ENCODE measurements around the gene ITGA2B. TPM values are rescaled to one million over a fixed set of nuclear protein-coding genes. Genes with fewer than 3 reads are reported as not detected.
"Not testable (repeated sequence)": the region's sequence is repeated elsewhere in the genome, so short reads cannot be mapped to it uniquely, and the experiment has no call there.

ITGA2B gene
- total RNA-seq, 4 donors from 2014 or later = 0.14 to 0.32 TPM; not detected in 2

DNA sequence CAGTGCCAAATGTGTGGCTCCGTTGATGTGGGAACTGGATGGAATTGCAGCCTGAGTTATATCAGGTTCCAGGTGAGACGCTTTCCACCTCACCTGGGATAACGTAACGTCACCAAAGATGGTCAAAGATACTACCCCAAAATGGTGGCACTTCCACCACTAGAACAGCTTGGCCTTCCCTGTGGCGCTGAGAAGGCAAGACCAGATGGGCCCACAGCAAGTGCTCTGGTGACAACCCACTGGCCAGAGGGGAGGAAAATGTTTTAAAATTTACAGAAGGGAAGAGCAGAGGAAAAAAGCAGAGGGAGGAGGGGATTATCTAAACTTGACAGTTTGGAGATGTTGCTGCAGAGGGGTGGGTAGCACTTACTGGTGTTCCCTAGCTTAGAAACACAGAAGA, 7.5 kb upstream of the ITGA2B start:
- Histone ChIP-seq H3K9me3 (no peaks in the 10 kb centered on the region), H3K4me1 (no peaks in the 10 kb centered on the region), H3K27ac (no peak overlapping the region), H3K27me3 (no peaks in the 10 kb centered on the region), H3K4me3 (no peak overlapping the region), H3K36me3 (peaks cover 0 to 27% (median 8%) of the 10 kb centered on the region in 4 donors)
- in situ Hi-C loops (cut with MboI; ENCODE audit: low pct_ligation_motif_present in 1 of 4, low pct_unique_long_range_greater_than_20kb in 1 of 4, low sequenced_read_pairs in 3 of 4) = loop anchor here in 1 of 4 donors (25.0 kb wide), 1 partner anchor 115 kb away; the partner anchor contains the start of gene GPATCH8
- no peak for DNase-seq
- intact Hi-C loops (cut with DNase I; ENCODE audit: low total_unique reads) = no loop called here
- no peak for TF ChIP-seq CTCF (IDR thresholded peaks at IDR 0.05)
- no peak for TF ChIP-seq EP300 (IDR thresholded peaks at IDR 0.05; ENCODE audit: low read depth)
- no peak for TF ChIP-seq POLR2A (IDR thresholded peaks at IDR 0.05)
- TF ChIP-seq POLR2AphosphoS5 (IDR thresholded peaks at IDR 0.05) = no peak
- 90 to 92% methylated on average over 3 to 5 of the region's 5 CpGs for WGBS, 2 donors (ENCODE audit: low coverage in 1 of 2)

DNA sequence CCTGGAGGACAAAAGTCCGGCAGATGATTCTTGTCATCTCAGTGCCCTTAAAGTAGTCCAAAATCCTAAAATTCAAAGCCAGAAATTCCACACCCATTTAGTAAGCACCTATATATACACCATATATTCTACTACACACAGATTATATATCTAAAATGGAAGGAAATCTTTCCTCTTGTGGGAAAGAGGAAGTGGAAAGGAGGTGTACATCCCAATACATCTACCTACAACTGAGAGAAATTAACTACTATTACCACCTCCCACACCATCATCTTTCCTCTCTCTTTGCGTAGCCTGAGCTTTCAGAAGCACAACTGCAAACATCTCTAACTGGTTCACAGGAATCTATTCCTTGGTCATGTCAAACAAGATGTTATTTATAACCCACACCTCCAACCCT, 5.4 kb upstream of the ITGA2B start:
- 83 to 95% methylated on average over 2 of the region's 2 CpGs for WGBS, 2 donors (ENCODE audit: low coverage in 1 of 2)
- Histone ChIP-seq H3K4me1 (no peaks in the 10 kb centered on the region), H3K36me3 (peaks cover 0 to 9% (median 0%) of the 10 kb centered on the region in 4 donors), H3K9me3 (no peaks in the 10 kb centered on the region), H3K27ac (no peak overlapping the region), H3K4me3 (no peak overlapping the region), H3K27me3 (no peaks in the 10 kb centered on the region)
- intact Hi-C loops (cut with DNase I; ENCODE audit: low total_unique reads) = no loop called here
- no peak for TF ChIP-seq CTCF (IDR thresholded peaks at IDR 0.05)
- no peak for TF ChIP-seq POLR2A (IDR thresholded peaks at IDR 0.05)
- no peak for TF ChIP-seq EP300 (IDR thresholded peaks at IDR 0.05; ENCODE audit: low read depth)
- TF ChIP-seq POLR2AphosphoS5 (IDR thresholded peaks at IDR 0.05) = no peak
- DNase-seq = no peak
- in situ Hi-C loops (cut with MboI; ENCODE audit: low pct_ligation_motif_present in 1 of 4, low pct_unique_long_range_greater_than_20kb in 1 of 4, low sequenced_read_pairs in 3 of 4) = loop anchor here in 1 of 4 donors (25.0 kb wide), 1 partner anchor 117 kb away; the partner anchor contains the start of gene GPATCH8

DNA sequence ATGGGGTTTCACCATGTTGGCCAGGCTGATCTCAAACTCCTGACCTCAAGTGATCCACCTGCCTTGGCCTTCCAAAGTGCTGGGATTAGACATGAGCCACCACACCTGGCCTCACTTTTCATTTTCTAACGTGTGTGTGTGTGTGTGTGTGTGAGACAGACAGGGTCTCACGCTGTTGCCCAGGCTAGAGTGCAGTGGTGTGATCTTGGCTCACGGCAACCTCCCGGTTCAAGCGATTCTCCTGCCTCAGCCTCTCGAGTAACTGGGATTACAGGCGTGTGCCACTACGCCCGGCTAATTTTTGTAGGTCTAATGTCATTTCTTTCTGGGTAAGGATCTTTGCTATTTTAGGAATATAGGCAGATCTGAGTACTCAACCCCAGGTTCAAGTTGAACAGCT, 4.7 kb upstream of the ITGA2B start:
- H3K9me3 ChIP-seq; H3K27ac ChIP-seq; intact Hi-C loops (cut with DNase I; ENCODE audit: low total_unique reads); H3K4me1 ChIP-seq; H3K27me3 ChIP-seq; H3K36me3 ChIP-seq; DNase-seq; H3K4me3 ChIP-seq: not testable (repeated sequence)
- in situ Hi-C loops (cut with MboI; ENCODE audit: low pct_ligation_motif_present in 1 of 4, low pct_unique_long_range_greater_than_20kb in 1 of 4, low sequenced_read_pairs in 3 of 4) = loop anchor here in 1 of 4 donors (25.0 kb wide), 1 partner anchor 118 kb away; the partner anchor contains the start of gene GPATCH8
- 94% methylated on average over 9 of the region's 9 CpGs; no CpG with 5 or more reads in 1 of the 2 donors for WGBS, 2 donors (ENCODE audit: low coverage in 1 of 2)

- no peak for DNase-seq
- Histone ChIP-seq H3K4me1 (peaks cover 3 to 7% (median 7%) of the 10 kb centered on the region in 4 donors), H3K36me3 (no peaks in the 10 kb centered on the region), H3K27me3 (peaks cover 10% of the 10 kb centered on the region), H3K9me3 (no peaks in the 10 kb centered on the region), H3K4me3 (no peak overlapping the region), H3K27ac (no peak overlapping the region)
- TF ChIP-seq CTCF (IDR thresholded peaks at IDR 0.05) = no peak
- TF ChIP-seq POLR2A (IDR thresholded peaks at IDR 0.05) = no peak
- no peak for TF ChIP-seq EP300 (IDR thresholded peaks at IDR 0.05; ENCODE audit: low read depth)
- TF ChIP-seq POLR2AphosphoS5 (IDR thresholded peaks at IDR 0.05) = no peak
- intact Hi-C loops (cut with DNase I; ENCODE audit: low total_unique reads) = no loop called here
- in situ Hi-C loops (cut with MboI; ENCODE audit: low pct_ligation_motif_present in 1 of 4, low pct_unique_long_range_greater_than_20kb in 1 of 4, low sequenced_read_pairs in 3 of 4) = loop anchor here in 1 of 4 donors (25.0 kb wide), 1 partner anchor 122 kb away; the partner anchor contains the start of gene GPATCH8
- 75 to 80% methylated on average over 7 to 10 of the region's 10 CpGs for WGBS, 2 donors (ENCODE audit: low coverage in 1 of 2)
These were observed 911 bp upstream of the ITGA2B start for GRCh38 chr17:44390250-44390870.
